CD4-positive, CD25-positive, alpha-beta regulatory T cell (primary cell): Measurements from ENCODE around the gene SLC2A4RG. TPM values are rescaled to one million over a fixed set of nuclear protein-coding genes. Genes with fewer than 3 reads are reported as not detected.

Experiments
- ATAC-seq, 2 donors: fragments of 150-1000 bp; cut with Tn5 transposase; one replicate each; pipeline ENCODE4 v1.10.0; 2021; ENCODE audit warnings: low read depth in 2 of 2, moderate number of reproducible peaks in 2 of 2, moderate library complexity in 1 of 2
- DNase-seq, 3 donors: peaks; one replicate each; pipeline versions ENCODE4 v3.0.0 to v3.0.0-alpha.2; 2012 to 2022; ENCODE audit warnings: mixed read lengths in 1 of 3
- H3K27ac ChIP-seq: one replicate; pipeline ENCODE4 v1.7.0; 2013; ENCODE audit warnings: mild to moderate bottlenecking, low read length; ENCODE audit not compliant: insufficient read depth, poor library complexity, severe bottlenecking
- H3K27me3 ChIP-seq: one replicate; pipeline ENCODE4 v1.7.0; 2013; ENCODE audit warnings: low read length; ENCODE audit not compliant: control insufficient read depth, insufficient read depth
- H3K36me3 ChIP-seq: one replicate; pipeline ENCODE4 v1.7.0; 2013; ENCODE audit warnings: mild to moderate bottlenecking, low read length, moderate library complexity; ENCODE audit not compliant: control insufficient read depth, insufficient read depth
- H3K4me1 ChIP-seq: 2 replicates; pipeline ENCODE4 v1.7.0; 2013; ENCODE audit warnings: mild to moderate bottlenecking, low read length; ENCODE audit not compliant: insufficient read depth, control insufficient read depth, poor library complexity, severe bottlenecking
- H3K4me3 ChIP-seq: one replicate; pipeline ENCODE4 v1.7.0; 2013; ENCODE audit warnings: low read depth, mild to moderate bottlenecking, low read length, moderate library complexity
- H3K9me3 ChIP-seq, 2 experiments: 1 replicate in 1 of 2; 2 replicates in 1 of 2; pipeline ENCODE4 v1.7.0; 2013; ENCODE audit warnings: low read length in 2 of 2, mild to moderate bottlenecking in 1 of 2, moderate library complexity in 1 of 2; ENCODE audit not compliant: control insufficient read depth in 2 of 2
- H3K27ac Mint-ChIP-seq, 3 donors: one replicate each; pipeline ENCODE4 v1.8.0; 2020 to 2022; ENCODE audit warnings: mild to moderate bottlenecking in 3 of 3, mixed read lengths in 3 of 3, moderate library complexity in 2 of 3
- H3K27me3 Mint-ChIP-seq: one replicate; pipeline ENCODE4 v1.8.0; 2022; ENCODE audit warnings: mild to moderate bottlenecking, mixed read lengths
- H3K36me3 Mint-ChIP-seq: one replicate; pipeline ENCODE4 v1.8.0; 2020; ENCODE audit warnings: mixed read lengths
- H3K4me1 Mint-ChIP-seq, 4 donors: one replicate each; pipeline ENCODE4 v1.8.0; 2020 to 2022; ENCODE audit warnings: mixed read lengths in 4 of 4, mild to moderate bottlenecking in 1 of 4
- H3K4me3 Mint-ChIP-seq, 4 donors: one replicate each; pipeline ENCODE4 v1.8.0; 2020 to 2022; ENCODE audit warnings: mild to moderate bottlenecking in 4 of 4, mixed read lengths in 4 of 4, moderate library complexity in 3 of 4
- H3K9me3 Mint-ChIP-seq, 7 donors: one replicate each; pipeline ENCODE4 v1.8.0; 2020 to 2022; ENCODE audit warnings: mixed read lengths in 7 of 7, mild to moderate bottlenecking in 3 of 7, moderate library complexity in 2 of 7
- polyA plus RNA-seq, 4 donors: library from polyadenylated mRNA; unstranded; fragments of 300-500 nt; fragmentation: Illumina TruSeq; gene quantifications; one replicate each; pipeline ENCODE4 v1.2.3, GENCODE V29; 2021
- total RNA-seq: library from RNA; stranded (reverse); gene quantifications from one replicate; pipeline ENCODE4 v1.2.3, GENCODE V29; 2022

The SLC2A4RG gene
- total and polyA plus RNA-seq, 5 donors from 2014 or later: 2.9 to 110 (median 4.8) TPM

DNA sequence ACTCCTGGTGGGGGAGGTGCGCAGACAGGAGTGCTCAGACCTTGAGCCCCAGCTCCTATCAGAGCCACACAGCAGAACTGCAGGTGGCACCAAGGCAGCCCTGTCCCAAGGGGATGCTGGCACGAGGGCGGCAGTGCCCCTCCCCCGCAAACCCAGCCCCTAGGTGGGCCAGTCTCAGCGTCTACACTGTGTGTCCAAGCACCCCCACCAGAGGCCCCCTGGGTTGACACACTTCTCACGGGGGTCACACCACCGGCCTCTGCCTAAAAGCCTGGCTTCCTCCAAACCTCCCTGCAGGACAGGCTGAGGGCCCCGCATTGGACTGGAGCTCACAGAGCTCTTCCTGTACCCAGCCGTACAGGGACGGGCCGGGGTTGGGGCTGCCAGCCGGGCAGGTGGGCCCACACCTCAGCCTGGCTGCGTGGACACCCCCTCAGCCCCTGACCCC is 8.1 kb downstream of the SLC2A4RG start:
- H3K4me1 Mint-ChIP-seq: peaks cover 0 to 33% (median 4%) of the 10 kb centered on the region in 4 donors
- no peak overlapping the region for H3K4me3 Mint-ChIP-seq
- no peak overlapping the region for H3K27ac ChIP-seq
- peaks cover 27% of the 10 kb centered on the region for H3K4me1 ChIP-seq
- no peak overlapping the region for H3K4me3 ChIP-seq
- DNase-seq: no peak
- ATAC-seq: no peak
- no peak overlapping the region for H3K27ac Mint-ChIP-seq
- H3K27me3 Mint-ChIP-seq: peaks cover 4% of the 10 kb centered on the region
- no peaks in the 10 kb centered on the region for H3K27me3 ChIP-seq
- no peaks in the 10 kb centered on the region for H3K36me3 Mint-ChIP-seq
- H3K36me3 ChIP-seq: no peaks in the 10 kb centered on the region
- H3K9me3 ChIP-seq: no peaks in the 10 kb centered on the region
- H3K9me3 Mint-ChIP-seq: no peaks in the 10 kb centered on the region

DNA sequence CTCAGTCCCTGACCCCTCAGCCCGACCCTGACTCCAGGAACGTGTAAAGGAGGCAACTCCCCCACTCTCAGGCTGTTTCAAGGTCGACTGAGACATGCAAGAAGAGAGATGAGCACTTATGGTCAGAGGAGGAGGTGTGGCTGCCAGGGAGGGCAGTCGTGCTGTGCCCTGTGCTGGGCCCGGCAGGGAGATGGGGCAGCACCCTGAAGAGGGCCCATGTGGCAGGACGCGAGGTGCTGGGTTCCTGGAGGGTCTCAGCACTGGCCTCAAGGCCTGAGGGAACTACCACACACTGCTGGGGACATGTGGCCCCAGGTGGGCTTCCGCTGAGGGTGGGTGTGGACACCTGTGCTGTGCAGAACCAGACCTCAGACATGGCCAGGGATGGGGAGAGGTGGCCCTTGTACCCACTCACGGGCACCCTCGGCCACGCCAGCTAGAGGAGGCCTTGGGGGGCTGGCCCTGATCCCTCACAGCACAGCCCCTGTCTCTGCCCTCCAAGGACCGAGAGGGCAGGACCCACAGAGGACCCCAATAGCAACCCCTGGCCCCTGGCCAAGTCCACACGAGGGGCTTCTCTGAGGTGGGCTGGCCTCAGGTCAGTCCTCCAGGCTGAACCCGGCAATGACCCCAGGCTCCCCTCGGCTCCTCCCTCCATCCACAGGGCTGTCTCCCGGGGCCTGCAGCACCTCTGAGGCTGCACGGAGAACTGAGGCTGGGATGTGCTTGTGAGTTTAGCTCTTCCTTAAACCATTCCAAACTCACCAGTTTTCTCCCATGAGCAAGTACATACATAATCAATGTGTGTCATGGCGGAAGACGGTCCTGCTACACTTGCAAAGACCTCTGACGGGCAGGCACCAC is 8.7 kb downstream of the SLC2A4RG start:
- Mint-ChIP-seq H3K4me3 (no peak overlapping the region), H3K4me1 (peaks cover 0 to 33% (median 4%) of the 10 kb centered on the region in 4 donors), H3K36me3 (no peaks in the 10 kb centered on the region)

DNA sequence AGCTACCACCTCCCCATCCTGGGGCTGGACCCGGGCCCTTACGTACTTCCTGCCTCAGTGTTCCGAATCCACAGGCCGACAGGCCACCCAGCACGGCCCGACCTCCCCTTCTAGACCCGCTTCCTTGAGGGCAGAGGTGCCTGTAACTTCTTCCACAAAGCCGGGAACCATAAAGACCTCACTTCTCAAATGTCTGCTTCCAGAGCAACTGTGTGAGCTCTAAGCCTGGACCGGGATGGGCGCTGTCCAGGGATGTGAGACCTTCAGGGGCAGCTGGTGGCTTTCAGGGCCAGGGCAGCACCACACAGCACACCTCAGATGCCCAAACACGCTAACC is 9.3 kb downstream of the SLC2A4RG start:
- Histone ChIP-seq H3K27ac (no peak overlapping the region), H3K36me3 (no peaks in the 10 kb centered on the region), H3K4me3 (no peak overlapping the region), H3K4me1 (peaks cover 27% of the 10 kb centered on the region), H3K27me3 (no peaks in the 10 kb centered on the region), H3K9me3 (no peaks in the 10 kb centered on the region)
- Mint-ChIP-seq H3K36me3 (no peaks in the 10 kb centered on the region), H3K9me3 (no peaks in the 10 kb centered on the region), H3K4me1 (peaks cover 0 to 36% (median 4%) of the 10 kb centered on the region in 4 donors), H3K4me3 (peak overlapping the region in 2 of 4 donors; percentile 11 to 32), H3K27me3 (peaks cover 4% of the 10 kb centered on the region), H3K27ac (peak overlapping the region in 2 of 3 donors; percentile 21 to 46)
- ATAC-seq (no peak), DNase-seq (no peak)

More for the DNA sequence above, 8.7 kb downstream of the SLC2A4RG start:
- H3K27me3 Mint-ChIP-seq: peaks cover 4% of the 10 kb centered on the region
- no peak overlapping the region for H3K4me3 ChIP-seq
- ATAC-seq (no peak), DNase-seq (no peak)
- H3K9me3 Mint-ChIP-seq: no peaks in the 10 kb centered on the region
- H3K27me3 ChIP-seq: no peaks in the 10 kb centered on the region
- H3K27ac Mint-ChIP-seq: peak overlapping the region in 2 of 3 donors; percentile 46 to 63
- H3K27ac ChIP-seq: no peak overlapping the region
- H3K9me3 ChIP-seq: no peaks in the 10 kb centered on the region
- peaks cover 27% of the 10 kb centered on the region for H3K4me1 ChIP-seq
- H3K36me3 ChIP-seq: no peaks in the 10 kb centered on the region

DNA sequence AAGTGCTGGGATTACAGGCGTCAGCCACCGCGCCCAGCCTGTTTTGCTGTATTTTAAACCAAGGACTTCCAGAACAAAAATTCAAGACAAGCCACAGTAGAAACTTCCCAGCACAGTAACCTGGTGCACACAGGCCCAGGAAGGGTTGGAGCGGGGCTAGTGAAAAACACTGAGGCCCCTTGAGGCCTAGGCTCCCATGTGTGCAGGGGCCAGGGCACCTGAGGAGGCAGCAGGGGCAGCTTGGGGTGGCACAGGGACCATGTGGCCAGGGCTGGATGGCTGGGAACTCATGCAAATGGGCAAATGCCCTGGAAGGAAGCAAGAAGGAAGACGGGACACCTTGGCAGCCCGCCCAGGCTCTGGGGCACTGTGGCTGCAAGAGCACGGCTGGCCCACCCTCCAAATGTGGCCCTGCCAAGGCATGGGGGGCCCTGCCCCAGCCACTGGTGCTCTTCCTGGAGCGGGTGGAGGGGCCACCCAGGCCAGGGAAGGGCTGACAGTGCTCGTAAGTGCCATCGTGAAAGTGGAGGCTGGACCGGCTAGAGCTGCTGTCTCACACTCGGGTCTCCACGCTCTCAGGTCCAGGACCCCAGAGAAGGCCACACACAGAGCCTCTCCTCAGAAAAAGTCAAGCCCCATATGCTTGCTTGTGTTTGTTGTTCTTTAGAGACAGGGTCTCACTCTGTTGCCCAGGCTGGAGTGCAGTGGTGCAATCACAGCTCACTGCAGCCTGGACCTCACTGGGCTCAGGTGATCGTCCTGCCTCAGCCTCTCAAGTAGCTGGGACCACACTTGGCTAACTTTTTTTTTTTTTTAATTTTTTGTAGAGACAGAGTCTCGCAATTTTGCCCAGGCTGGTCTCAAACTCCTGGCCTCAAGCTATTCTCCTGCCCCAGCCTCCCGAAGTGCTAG is 10.3 kb downstream of the SLC2A4RG start:
- H3K36me3 ChIP-seq: no peaks in the 10 kb centered on the region

DNA sequence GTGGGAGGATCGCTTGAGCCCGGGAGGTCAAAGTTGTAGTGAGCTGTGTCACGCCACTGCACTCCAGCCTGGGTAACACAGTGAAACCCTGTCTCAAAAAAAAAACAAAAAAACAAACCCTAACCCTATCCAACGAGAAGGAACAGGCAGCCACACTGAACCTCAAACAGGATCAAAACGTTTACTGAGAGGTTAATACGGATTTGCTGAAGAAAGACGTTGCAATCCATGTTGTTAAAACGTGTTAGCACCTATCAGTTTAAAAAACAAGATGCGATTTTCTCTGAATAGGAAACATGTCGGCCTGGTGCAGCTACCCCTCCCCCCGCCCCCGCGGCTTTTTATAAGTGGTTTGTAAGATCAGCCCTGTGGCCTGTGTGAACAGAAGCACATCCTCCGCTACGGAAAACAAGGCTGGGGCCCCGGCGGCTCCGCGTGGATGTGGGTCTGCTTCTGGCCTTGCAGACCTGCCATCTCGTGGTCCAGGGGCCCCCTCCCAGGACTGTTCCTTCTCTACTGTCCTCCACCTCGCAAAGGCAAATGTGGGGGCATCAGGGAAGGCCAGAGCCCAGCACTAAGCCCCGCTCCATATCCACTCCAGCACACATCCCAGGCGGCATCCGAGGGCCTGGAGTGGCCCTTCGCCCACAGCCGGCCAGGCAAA is 11.4 kb downstream of the SLC2A4RG start:
- H3K4me1 ChIP-seq: peaks cover 27% of the 10 kb centered on the region
- H3K9me3 ChIP-seq: no peaks in the 10 kb centered on the region
- Mint-ChIP-seq H3K4me3 (peak overlapping the region; percentile 78 to 92 (median 84)), H3K27ac (peak overlapping the region; percentile 90 to 96 (median 94)), H3K36me3 (no peaks in the 10 kb centered on the region), H3K4me1 (peaks cover 0 to 33% (median 4%) of the 10 kb centered on the region in 4 donors), H3K9me3 (no peaks in the 10 kb centered on the region), H3K27me3 (peaks cover 4% of the 10 kb centered on the region)
- H3K27ac ChIP-seq: peak overlapping the region; percentile 76
- H3K4me3 ChIP-seq: peak overlapping the region; percentile 57
- no peaks in the 10 kb centered on the region for H3K36me3 ChIP-seq
- DNase-seq (peak; percentile 25 to 90 (median 63)), ATAC-seq (peak; percentile 85 to 87)
- no peaks in the 10 kb centered on the region for H3K27me3 ChIP-seq

More for the DNA sequence above, 10.3 kb downstream of the SLC2A4RG start:
- no peaks in the 10 kb centered on the region for H3K9me3 Mint-ChIP-seq
- H3K4me1 Mint-ChIP-seq: peaks cover 0 to 38% (median 4%) of the 10 kb centered on the region in 4 donors
- DNase-seq: no peak
- Histone ChIP-seq H3K4me1 (peaks cover 27% of the 10 kb centered on the region), H3K9me3 (no peaks in the 10 kb centered on the region), H3K27ac (peak overlapping the region; percentile 76), H3K27me3 (no peaks in the 10 kb centered on the region), H3K4me3 (no peak overlapping the region)
- H3K36me3 Mint-ChIP-seq: no peaks in the 10 kb centered on the region
- peak overlapping the region in 2 of 3 donors; percentile 94 to 96 for H3K27ac Mint-ChIP-seq
- ATAC-seq: no peak
- peak overlapping the region in 1 of 4 donors; percentile 27 for H3K4me3 Mint-ChIP-seq
- peaks cover 4% of the 10 kb centered on the region for H3K27me3 Mint-ChIP-seq

DNA sequence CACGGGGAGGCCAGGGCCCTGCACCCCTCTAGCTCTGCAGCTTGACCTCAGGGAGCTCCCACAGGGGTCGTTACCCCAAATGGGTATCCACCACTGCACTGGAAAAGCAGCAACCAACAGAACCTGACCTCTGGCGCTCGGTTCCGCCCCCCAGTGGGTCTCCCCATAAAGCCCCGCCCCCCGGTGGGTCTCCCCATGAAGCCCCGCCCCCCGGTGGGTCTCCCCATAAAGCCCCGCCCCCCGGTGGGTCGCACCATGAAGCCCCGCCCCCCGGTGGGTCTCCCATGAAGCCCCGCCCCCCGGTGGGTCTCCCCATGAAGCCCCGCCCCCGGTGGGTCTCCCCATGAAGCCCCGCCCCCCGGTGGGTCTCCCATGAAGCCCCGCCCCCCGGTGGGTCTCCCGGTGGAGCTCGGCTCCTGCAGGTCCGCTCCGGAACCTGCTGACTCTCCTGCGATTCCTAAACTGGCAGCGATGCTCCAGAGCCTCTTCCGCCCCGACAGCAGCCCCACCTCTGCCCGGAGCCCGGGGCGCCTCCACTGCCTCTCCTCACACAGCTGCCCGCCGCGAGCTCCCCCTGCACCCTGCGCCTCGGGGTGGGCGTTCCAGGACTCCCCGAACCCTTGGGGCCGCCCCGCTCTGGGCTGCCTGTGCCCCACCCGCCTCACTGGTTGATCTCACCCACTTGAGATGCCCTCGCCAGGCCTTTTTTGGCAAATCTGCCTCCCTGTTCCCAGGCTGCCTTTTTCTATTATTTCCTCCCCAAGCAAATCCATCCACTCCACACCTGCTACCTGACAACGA is 12.1 kb downstream of the SLC2A4RG start:
- peak overlapping the region; percentile 76 for H3K27ac ChIP-seq
- H3K4me3 Mint-ChIP-seq: peak overlapping the region; percentile 78 to 92 (median 84)
- no peak for ATAC-seq

More for the DNA sequence above, 12.1 kb downstream of the SLC2A4RG start:
- H3K9me3 ChIP-seq: no peaks in the 10 kb centered on the region
- H3K27me3 ChIP-seq: no peaks in the 10 kb centered on the region
- peaks cover 27% of the 10 kb centered on the region for H3K4me1 ChIP-seq
- H3K4me3 ChIP-seq: no peak overlapping the region
- H3K27ac Mint-ChIP-seq: peak overlapping the region; percentile 83 to 94 (median 90)
- no peaks in the 10 kb centered on the region for H3K9me3 Mint-ChIP-seq
- no peak for DNase-seq
- H3K36me3 ChIP-seq: no peaks in the 10 kb centered on the region
- no peaks in the 10 kb centered on the region for H3K36me3 Mint-ChIP-seq
- peaks cover 4% of the 10 kb centered on the region for H3K27me3 Mint-ChIP-seq
- peaks cover 0 to 36% (median 4%) of the 10 kb centered on the region in 4 donors for H3K4me1 Mint-ChIP-seq
